Endodermal cell (in vitro differentiated cells): ENCODE data around the gene FRMPD4. TPM values are rescaled to one million over a fixed set of nuclear protein-coding genes. Genes with fewer than 3 reads are reported as not detected.

ENCODE experiments used
- DNase-seq: peaks from one replicate; pipeline ENCODE4 v3.0.0-alpha.2; 2017
- H3K27ac ChIP-seq: 2 replicates; pipeline ENCODE4 v1.5.1; 2013; ENCODE audit warnings: mild to moderate bottlenecking, low read depth, low read length, moderate library complexity
- H3K27me3 ChIP-seq: 2 replicates; pipeline ENCODE4 v1.6.1; 2013; ENCODE audit warnings: mild to moderate bottlenecking, low read length, moderate library complexity; ENCODE audit not compliant: insufficient read depth, control insufficient read depth, poor library complexity, severe bottlenecking
- H3K36me3 ChIP-seq: 2 replicates; pipeline ENCODE4 v1.7.0; 2013; ENCODE audit warnings: mild to moderate bottlenecking, low read length, moderate library complexity; ENCODE audit not compliant: control insufficient read depth, insufficient read depth
- H3K4me1 ChIP-seq: one replicate; pipeline ENCODE4 v1.7.0; 2013; ENCODE audit warnings: low read length; ENCODE audit not compliant: control insufficient read depth, insufficient read depth
- H3K4me3 ChIP-seq: 2 replicates; pipeline ENCODE4 v1.5.1; 2013; ENCODE audit warnings: mild to moderate bottlenecking, low read length, moderate library complexity
- H3K9ac ChIP-seq: 2 replicates; pipeline ENCODE4 v1.6.1; 2013; ENCODE audit warnings: mild to moderate bottlenecking, low read length, moderate library complexity; ENCODE audit not compliant: poor library complexity, severe bottlenecking; ENCODE audit errors: extremely low read depth
- H3K9me3 ChIP-seq: 2 replicates; pipeline ENCODE4 v1.6.1; 2013; ENCODE audit warnings: mild to moderate bottlenecking, low read length, moderate library complexity; ENCODE audit not compliant: control insufficient read depth
- H3K27ac Mint-ChIP-seq: 2 replicates; pipeline ENCODE4 v1.8.0; 2020; ENCODE audit warnings: mixed read lengths
- H3K27me3 Mint-ChIP-seq: 2 replicates; pipeline ENCODE4 v1.8.0; 2021; ENCODE audit warnings: mild to moderate bottlenecking, mixed read lengths; ENCODE audit not compliant: insufficient read depth
- H3K36me3 Mint-ChIP-seq: 2 replicates; pipeline ENCODE4 v1.8.0; 2020; ENCODE audit warnings: low read depth, mixed read lengths
- H3K4me1 Mint-ChIP-seq: 2 replicates; pipeline ENCODE4 v1.8.0; 2020; ENCODE audit warnings: mixed read lengths
- H3K4me3 Mint-ChIP-seq: 2 replicates; pipeline ENCODE4 v1.8.0; 2020; ENCODE audit warnings: mild to moderate bottlenecking, moderate library complexity, mixed read lengths
- H3K9me3 Mint-ChIP-seq: 2 replicates; pipeline ENCODE4 v1.8.0; 2020; ENCODE audit warnings: mild to moderate bottlenecking, mixed read lengths
- WGBS, 2 experiments: methylation state at CpG; one replicate each; pipeline versions ENCODE4 v1.1.5 to v1.1.7; 2013; ENCODE audit warnings: missing lambda C conversion rate in 2 of 2, mixed read lengths in 1 of 2; ENCODE audit not compliant: insufficient coverage in 1 of 2, insufficient read length in 1 of 2; 5-methylcytosine and 5-hydroxymethylcytosine counted together
- total RNA-seq, 2 donors: library from RNA; stranded (reverse); fragmentation: NEBNext Ultra II Directional in 1 of 2; extraction: Animal tissue kit (Norgen Biotek cat#: 25700) in 1 of 2; gene quantifications; 2 replicates in 1 of 2; 3 replicates in 1 of 2; pipeline ENCODE4 v1.2.1, GENCODE V29; 2021
- TF ChIP-seq, protein P1 (sequence below): fragments of 200-600 bp; sonication (generic); conservative IDR thresholded peaks from 2 replicates; pipeline ENCODE4 v1.5.0; 2021; ENCODE audit warnings: antibody characterized with exemption, mild to moderate bottlenecking

Gene FRMPD4
- total RNA-seq, 2 donors from 2014 or later = 0.09 to 0.81 TPM

DNA sequence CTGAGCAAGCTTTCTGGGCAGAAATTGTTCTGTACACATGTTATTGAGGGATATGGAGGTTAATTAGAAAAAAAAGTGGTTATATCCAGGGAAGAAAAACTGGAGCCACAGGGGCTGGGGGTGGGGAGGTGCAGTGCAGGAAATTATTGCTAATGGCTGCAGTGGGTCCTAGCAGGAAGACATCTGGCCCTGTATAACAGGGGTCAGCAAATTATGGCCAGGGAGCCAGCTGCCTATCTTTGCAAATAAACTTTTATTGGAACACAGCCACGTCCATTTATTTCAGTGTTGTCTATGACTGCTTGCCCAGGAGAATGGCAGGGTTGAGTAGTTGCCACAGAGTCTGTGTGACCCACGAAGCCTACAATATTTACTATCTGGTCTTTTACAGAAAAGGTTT is 629.6 kb downstream of the FRMPD4 start:
- Mint-ChIP-seq H3K4me1 (no peaks in the 10 kb centered on the region), H3K36me3 (no peaks in the 10 kb centered on the region), H3K27ac (no peak overlapping the region), H3K9me3 (peaks cover 57% of the 10 kb centered on the region), H3K4me3 (no peak overlapping the region), H3K27me3 (peaks cover 10% of the 10 kb centered on the region)
- 95% methylated on average over 2 of the region's 2 CpGs; no CpG with 5 or more reads in 1 of the 2 experiments for WGBS, 2 experiments
- Histone ChIP-seq H3K27ac (no peak overlapping the region), H3K4me3 (no peak overlapping the region), H3K36me3 (no peaks in the 10 kb centered on the region), H3K27me3 (peaks cover 6% of the 10 kb centered on the region), H3K9ac (no peak overlapping the region), H3K4me1 (no peaks in the 10 kb centered on the region), H3K9me3 (no peaks in the 10 kb centered on the region)
- DNase-seq = no peak
- TF ChIP-seq, protein P1, sequence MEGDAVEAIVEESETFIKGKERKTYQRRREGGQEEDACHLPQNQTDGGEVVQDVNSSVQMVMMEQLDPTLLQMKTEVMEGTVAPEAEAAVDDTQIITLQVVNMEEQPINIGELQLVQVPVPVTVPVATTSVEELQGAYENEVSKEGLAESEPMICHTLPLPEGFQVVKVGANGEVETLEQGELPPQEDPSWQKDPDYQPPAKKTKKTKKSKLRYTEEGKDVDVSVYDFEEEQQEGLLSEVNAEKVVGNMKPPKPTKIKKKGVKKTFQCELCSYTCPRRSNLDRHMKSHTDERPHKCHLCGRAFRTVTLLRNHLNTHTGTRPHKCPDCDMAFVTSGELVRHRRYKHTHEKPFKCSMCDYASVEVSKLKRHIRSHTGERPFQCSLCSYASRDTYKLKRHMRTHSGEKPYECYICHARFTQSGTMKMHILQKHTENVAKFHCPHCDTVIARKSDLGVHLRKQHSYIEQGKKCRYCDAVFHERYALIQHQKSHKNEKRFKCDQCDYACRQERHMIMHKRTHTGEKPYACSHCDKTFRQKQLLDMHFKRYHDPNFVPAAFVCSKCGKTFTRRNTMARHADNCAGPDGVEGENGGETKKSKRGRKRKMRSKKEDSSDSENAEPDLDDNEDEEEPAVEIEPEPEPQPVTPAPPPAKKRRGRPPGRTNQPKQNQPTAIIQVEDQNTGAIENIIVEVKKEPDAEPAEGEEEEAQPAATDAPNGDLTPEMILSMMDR = no peak

DNA sequence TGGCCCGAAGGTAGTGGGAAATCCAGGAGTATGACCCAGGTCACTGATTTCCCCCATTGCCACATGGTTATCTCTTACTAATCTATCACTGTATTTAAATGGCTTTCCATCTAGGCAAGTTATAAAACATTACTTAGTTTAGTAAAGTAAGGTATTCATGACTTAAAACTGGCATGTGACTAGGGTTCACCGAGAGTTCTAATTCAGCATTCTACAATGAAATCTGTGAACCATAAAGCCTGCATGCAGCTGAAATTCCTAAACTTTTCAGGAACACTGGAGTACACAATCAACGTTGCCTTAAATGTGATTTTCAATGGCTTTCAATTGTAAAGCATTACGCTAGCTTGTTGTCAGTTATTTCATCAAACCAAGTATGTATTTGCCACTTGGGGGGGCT is 630.2 kb downstream of the FRMPD4 start:
- peaks cover 12% of the 10 kb centered on the region for H3K27me3 Mint-ChIP-seq
- no peaks in the 10 kb centered on the region for H3K36me3 ChIP-seq
- H3K27me3 ChIP-seq = peaks cover 6% of the 10 kb centered on the region
- no peaks in the 10 kb centered on the region for H3K9me3 ChIP-seq
- H3K4me1 Mint-ChIP-seq = no peaks in the 10 kb centered on the region
- H3K9me3 Mint-ChIP-seq = peaks cover 52% of the 10 kb centered on the region
- H3K36me3 Mint-ChIP-seq = no peaks in the 10 kb centered on the region
- WGBS, 2 experiments = 92 to 100% methylated on average over 1 to 3 of the region's 4 CpGs
- no peak overlapping the region for H3K27ac ChIP-seq
- H3K4me1 ChIP-seq = no peaks in the 10 kb centered on the region
- no peak overlapping the region for H3K9ac ChIP-seq
- H3K27ac Mint-ChIP-seq = no peak overlapping the region
- TF ChIP-seq, protein P1 = no peak
- DNase-seq = no peak
- H3K4me3 Mint-ChIP-seq = no peak overlapping the region
- no peak overlapping the region for H3K4me3 ChIP-seq

DNA sequence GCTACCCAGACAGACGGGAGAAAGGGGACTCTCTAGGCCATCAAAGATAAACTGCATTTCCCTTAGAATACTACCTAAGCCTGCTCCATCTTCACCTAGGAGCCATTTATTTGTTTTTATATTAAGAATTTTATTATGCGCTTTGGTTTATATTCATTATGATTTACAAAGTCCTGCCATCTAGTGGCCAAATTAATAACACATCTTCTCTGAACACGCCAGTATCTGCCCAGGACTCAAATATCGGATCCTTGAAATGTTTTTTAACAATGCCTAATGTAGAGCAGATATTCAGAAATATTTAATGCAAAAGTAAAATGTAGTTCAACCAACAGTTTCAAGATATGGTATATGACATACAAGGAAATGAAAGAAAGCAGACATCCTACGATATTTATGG is 632.2 kb downstream of the FRMPD4 start:
- TF ChIP-seq, protein P1 = peak; percentile 75
- Mint-ChIP-seq H3K27me3 (peaks cover 12% of the 10 kb centered on the region), H3K4me1 (no peaks in the 10 kb centered on the region), H3K27ac (no peak overlapping the region), H3K4me3 (no peak overlapping the region), H3K36me3 (no peaks in the 10 kb centered on the region), H3K9me3 (peaks cover 40% of the 10 kb centered on the region)
- no peaks in the 10 kb centered on the region for H3K9me3 ChIP-seq
- H3K4me3 ChIP-seq = no peak overlapping the region
- H3K4me1 ChIP-seq = no peaks in the 10 kb centered on the region
- WGBS, 2 experiments = 84% methylated on average over 3 of the region's 5 CpGs; no CpG with 5 or more reads in 1 of the 2 experiments
- H3K27ac ChIP-seq = no peak overlapping the region
- no peak overlapping the region for H3K9ac ChIP-seq
- peaks cover 6% of the 10 kb centered on the region for H3K27me3 ChIP-seq
- DNase-seq = no peak
- H3K36me3 ChIP-seq = no peaks in the 10 kb centered on the region
